K562 (cell line): ENCODE results near the gene MXRA7. TPM values are rescaled to one million over a fixed set of nuclear protein-coding genes. Genes with fewer than 3 reads are reported as not detected.

ENCODE experiments used
- ATAC-seq: fragments of 200-7000 bp; cut with Tn5 transposase; 3 replicates; pipeline ENCODE4 v1.9.1; 2020; ENCODE audit warnings: moderate library complexity
- BruUV-seq: library from RNA; stranded (reverse); fragments of 400-500 nt; replicated peaks from 2 replicates; lab custom pipeline; 2021; lab: Mats Ljungman, UMichigan
- CTCF ChIA-PET: fragments of 300-600 bp; formaldehyde crosslinking; extraction: SDS; loops from one replicate; lab custom pipeline; 2021; ENCODE audit warnings: low intra/inter-chr PET ratio; lab: Yijun Ruan, JAX
- POLR2A ChIA-PET: fragments of 300-600, 350-650 bp; sonication (Branson Sonifier 250); formaldehyde crosslinking; extraction: SDS; loops from one replicate; lab custom pipeline; 2021; ENCODE audit warnings: antibody characterized with exemption, inconsistent platforms; lab: Yijun Ruan, JAX
- DNase-seq, 4 experiments: peaks; one replicate each; pipeline versions ENCODE4 v3.0.0 to v3.0.0-alpha.2; 2011 to 2018; ENCODE audit warnings: low spot score in 3 of 4, mixed read lengths in 3 of 4; ENCODE audit errors: extremely low read depth in 1 of 4
- FAIRE-seq: peaks from 2 replicates; lab custom pipeline; 2011; peaks lifted over from hg19 to GRCh38; lab: Jason Lieb, UNC
- H2AFZ ChIP-seq: 2 replicates; pipeline ENCODE4 v1.6.0; 2011; ENCODE audit warnings: low read depth, low read length, control low read depth, inconsistent platforms
- H3K27ac ChIP-seq: fragments of 200-600 bp; 3 replicates; pipeline ENCODE4 v1.8.0; 2011; ENCODE audit warnings: low read depth, mild to moderate bottlenecking, control low read depth, inconsistent platforms, low read length, moderate library complexity, mixed read lengths; ENCODE audit errors: extremely low read depth
- H3K27me3 ChIP-seq, 2 experiments: fragments of 300-600 bp in 1 of 2; 2 replicates in 1 of 2; 3 replicates in 1 of 2; pipeline versions ENCODE4 v1.6.0 to v1.8.0; 2011; ENCODE audit warnings: inconsistent platforms in 2 of 2, low read length in 2 of 2, mild to moderate bottlenecking in 1 of 2, mixed read lengths in 1 of 2, moderate library complexity in 1 of 2; ENCODE audit not compliant: control insufficient read depth in 2 of 2, insufficient read depth in 2 of 2
- H3K36me3 ChIP-seq: fragments of 300-600 bp; 3 replicates; pipeline ENCODE4 v1.8.0; 2011; ENCODE audit warnings: mild to moderate bottlenecking, low read length, inconsistent platforms; ENCODE audit not compliant: control insufficient read depth, insufficient read depth
- H3K4me1 ChIP-seq, 2 experiments: fragments of 200-600 bp in 1 of 2; replicated peaks in 1 of 2; 2 replicates in 1 of 2; 3 replicates in 1 of 2; pipeline versions ENCODE4 v1.5.1 to v1.8.0; 2011; ENCODE audit warnings: inconsistent platforms in 2 of 2, low read length in 2 of 2, mild to moderate bottlenecking in 1 of 2, mixed read lengths in 1 of 2, moderate library complexity in 1 of 2; ENCODE audit not compliant: control insufficient read depth in 2 of 2, insufficient read depth in 2 of 2
- H3K4me2 ChIP-seq: 2 replicates; pipeline ENCODE4 v1.6.1; 2011; ENCODE audit warnings: low read length, control low read depth, inconsistent platforms, mixed read lengths; ENCODE audit not compliant: insufficient read depth
- H3K4me3 ChIP-seq: fragments of 200-600 bp; sonication (generic), shearing (Covaris generic); 2 replicates; pipeline ENCODE4 v1.5.1; 2016; ENCODE audit warnings: control low read depth, inconsistent platforms
- H3K79me2 ChIP-seq: fragments of 200-600 bp; 3 replicates; pipeline ENCODE4 v1.8.0; 2011; ENCODE audit warnings: low read length, inconsistent platforms; ENCODE audit not compliant: control insufficient read depth, insufficient read depth
- H3K9ac ChIP-seq, 2 experiments: 2 replicates each; pipeline versions ENCODE4 v1.6.0 to v1.6.1; 2011; ENCODE audit warnings: low read depth in 2 of 2, low read length in 2 of 2, control low read depth in 1 of 2, inconsistent platforms in 1 of 2, mild to moderate bottlenecking in 1 of 2, mixed read lengths in 1 of 2; ENCODE audit not compliant: insufficient read depth in 1 of 2
- H3K9me1 ChIP-seq: one replicate; pipeline ENCODE4 v1.6.0; 2011; ENCODE audit warnings: inconsistent platforms, mild to moderate bottlenecking, low read length, moderate library complexity; ENCODE audit not compliant: control insufficient read depth, insufficient read depth
- H3K9me3 ChIP-seq: replicated peaks from 2 replicates; pipeline ENCODE4 v1.5.1; 2011; ENCODE audit warnings: low read depth, low read length, inconsistent platforms; ENCODE audit not compliant: control insufficient read depth, insufficient read depth
- H4K20me1 ChIP-seq: replicated peaks from 2 replicates; pipeline ENCODE4 v1.6.1; 2011; ENCODE audit warnings: low read length, inconsistent platforms, mixed read lengths; ENCODE audit not compliant: control insufficient read depth, insufficient read depth
- HNRNPLL ChIP-seq: fragments of 200-400 bp; formaldehyde crosslinking; IDR thresholded peaks from 2 replicates; pipeline ENCODE4 v1.6.1; 2017; ENCODE audit warnings: low read length, low read depth, mild to moderate bottlenecking; ENCODE audit not compliant: poor library complexity, severe bottlenecking
- IRF9 ChIP-seq: fragments of 450-650 bp; IDR thresholded peaks from 2 replicates; pipeline ENCODE4 v1.6.1; 2016; ENCODE audit warnings: missing biosample characterization, missing genetic modification characterization
- POLR2A ChIP-seq: fragments of 450-650 bp; conservative IDR thresholded peaks from 2 replicates; pipeline ENCODE4 v1.6.1; 2016
- WGBS: fragments of 100-300 bp; shearing (Covaris generic); methylation state at CpG from one replicate; pipeline ENCODE4 v1.1.6; 2016; ENCODE audit warnings: low coverage, mixed read lengths; ENCODE audit not compliant: insufficient coverage; ENCODE audit errors: missing lambda C conversion rate; 5-methylcytosine and 5-hydroxymethylcytosine counted together
- in situ Hi-C: fragments of 300-500 bp; cut with MboI; formaldehyde crosslinking; loops from 4 replicates; pipeline ENCODE4 v1.15.0; 2018; ENCODE audit warnings: inconsistent platforms, mixed read lengths
- intact Hi-C: fragments of 100-400 bp; cut with micrococcal nuclease; formaldehyde crosslinking; loops from 2 replicates; pipeline ENCODE4 v1.14.2; 2022
- polyA plus RNA-seq, 8 experiments: library from polyadenylated mRNA; depleted of rRNA in 4 of 8; stranded (reverse) in 5 of 8; unstranded in 3 of 8; fragments of >200 nt; fragmentation: Nextera tagmentation in 2 of 8; fragmentation: Illumina TruSeq in 1 of 8; extraction: Ambion mirVana in 2 of 8; extraction: Trizol in 1 of 8; gene quantifications; 2 replicates each; pipeline versions ENCODE4 v1.2.1 to v1.2.3, GENCODE V29; 2011 to 2014; ENCODE audit warnings: inconsistent platforms in 1 of 8, missing spikeins in 1 of 8
- total RNA-seq, 7 experiments: library from RNA; depleted of rRNA in 6 of 7; stranded (reverse); fragments of >200 nt in 6 of 7; fragmentation: Illumina TruSeq in 2 of 7; extraction: Trizol in 2 of 7; gene quantifications; 2 replicates each; pipeline versions ENCODE4 v1.2.1 to v1.2.3, GENCODE V29; 2011 to 2021; ENCODE audit warnings: low replicate concordance in 1 of 7

The MXRA7 gene
- total and polyA plus RNA-seq, 9 of the 15 experiments (the other 6 are each of a cell fraction or from before 2014, with no cell fraction given): 2.6 to 38.4 (median 14.3) TPM

DNA sequence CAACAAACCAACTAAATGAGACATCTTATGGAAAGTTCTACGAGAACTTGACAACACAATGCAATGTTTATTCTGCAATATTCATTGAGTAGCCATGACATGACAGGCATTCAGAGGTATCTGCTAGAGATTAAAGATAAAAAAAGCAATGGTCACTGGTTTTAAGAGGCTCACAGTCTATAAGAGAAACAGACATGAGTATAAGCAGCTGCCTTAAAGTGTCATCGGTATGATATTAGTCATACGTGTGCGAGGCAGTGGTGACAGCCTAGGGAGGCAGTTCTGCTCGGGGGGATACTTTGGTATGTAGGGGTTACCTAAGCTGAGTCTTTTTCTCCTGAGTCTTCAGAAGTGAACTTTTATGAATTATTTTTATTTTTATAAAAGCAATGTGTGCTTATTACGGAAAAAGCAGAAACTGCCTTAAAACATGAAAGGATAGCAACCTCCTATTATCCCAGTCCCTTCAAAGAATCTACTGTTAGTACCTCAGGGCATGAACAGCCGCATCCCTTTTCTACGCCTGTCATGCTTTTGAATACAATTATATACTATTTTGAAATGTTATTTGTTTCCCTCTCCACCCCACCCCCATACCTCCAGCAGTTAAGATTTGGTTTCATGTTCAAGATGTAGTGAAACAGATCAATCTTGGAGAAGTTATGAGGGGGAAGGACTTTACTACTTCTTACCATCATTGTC, 75.0 kb downstream of the MXRA7 start:
- Histone ChIP-seq H3K79me2 (peaks cover 60% of the 10 kb centered on the region), H3K4me1 (peaks cover 32 to 38% of the 10 kb centered on the region in 2 experiments; a peak in 4 of 5 replicates), H3K9me1 (no peaks in the 10 kb centered on the region), H4K20me1 (peaks cover 5% of the 10 kb centered on the region), H3K36me3 (peaks cover 61% of the 10 kb centered on the region), H3K9me3 (no peaks in the 10 kb centered on the region), H3K4me3 (no peak overlapping the region), H2AFZ (no peak overlapping the region), H3K9ac (no peak overlapping the region), H3K27me3 (no peaks in the 10 kb centered on the region), H3K4me2 (no peak overlapping the region), H3K27ac (0 out of 3 replicates have a peak overlapping the region, but pooled peaks have one; percentile 22)
- POLR2A ChIA-PET: interaction anchor here (1.4 to 2.0 kb wide), 2 partner anchors 8 to 12 kb away, joined by 6 to 9 read pairs; partner anchors contain the start of gene ST6GALNAC1
- in situ Hi-C loops (no loop called here), intact Hi-C loops (loop anchor here (5.0 kb wide), 1 partner anchor 36 kb away; no protein-coding TSS in a partner anchor)
- BruUV-seq: no TSS peak
- DNase-seq: no peak
- ATAC-seq: no peak
- no peak for FAIRE-seq
- CTCF ChIA-PET: no interaction called here
- TF ChIP-seq IRF9 (no peak), POLR2A (0 out of 2 replicates have a peak, but pooled peaks have one; percentile 21), HNRNPLL (no peak)
- 92% methylated on average over 8 of the region's 8 CpGs for WGBS
